GM12801 (cell line): ENCODE data around the gene RER1.

Experiments used
- TF ChIP-seq, protein P1 (sequence below): IDR thresholded peaks from one replicate; pipeline ENCODE4 v1.5.1; 2011; ENCODE audit warnings: control low read depth; ENCODE audit not compliant: insufficient read length; ENCODE audit errors: extremely low read depth

RER1 gene

DNA sequence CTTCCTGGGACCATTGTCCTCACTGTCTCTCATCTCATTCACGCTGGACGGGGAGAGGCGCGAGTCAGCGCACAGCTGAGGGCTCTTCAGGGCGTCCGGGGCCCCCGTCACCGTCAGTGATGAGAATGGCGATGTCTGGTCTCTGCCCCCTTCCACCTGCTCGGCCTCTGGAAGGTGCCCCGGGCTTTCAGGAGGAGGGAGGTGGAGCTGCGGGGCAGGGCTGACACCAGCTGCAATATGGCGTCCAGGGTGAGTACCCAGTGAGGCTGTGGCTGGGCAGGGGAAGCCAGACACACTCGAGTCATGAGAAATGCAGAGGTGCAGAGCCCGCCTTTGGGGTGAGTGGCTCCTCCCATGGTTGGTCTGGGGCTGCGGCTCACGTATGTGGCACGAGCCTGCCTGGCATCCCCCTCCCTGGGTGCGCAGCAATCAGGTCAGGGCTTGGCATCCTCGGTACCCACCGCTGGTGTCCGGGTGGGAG lies 15.3 kb upstream of the RER1 start:
- TF ChIP-seq, protein P1, sequence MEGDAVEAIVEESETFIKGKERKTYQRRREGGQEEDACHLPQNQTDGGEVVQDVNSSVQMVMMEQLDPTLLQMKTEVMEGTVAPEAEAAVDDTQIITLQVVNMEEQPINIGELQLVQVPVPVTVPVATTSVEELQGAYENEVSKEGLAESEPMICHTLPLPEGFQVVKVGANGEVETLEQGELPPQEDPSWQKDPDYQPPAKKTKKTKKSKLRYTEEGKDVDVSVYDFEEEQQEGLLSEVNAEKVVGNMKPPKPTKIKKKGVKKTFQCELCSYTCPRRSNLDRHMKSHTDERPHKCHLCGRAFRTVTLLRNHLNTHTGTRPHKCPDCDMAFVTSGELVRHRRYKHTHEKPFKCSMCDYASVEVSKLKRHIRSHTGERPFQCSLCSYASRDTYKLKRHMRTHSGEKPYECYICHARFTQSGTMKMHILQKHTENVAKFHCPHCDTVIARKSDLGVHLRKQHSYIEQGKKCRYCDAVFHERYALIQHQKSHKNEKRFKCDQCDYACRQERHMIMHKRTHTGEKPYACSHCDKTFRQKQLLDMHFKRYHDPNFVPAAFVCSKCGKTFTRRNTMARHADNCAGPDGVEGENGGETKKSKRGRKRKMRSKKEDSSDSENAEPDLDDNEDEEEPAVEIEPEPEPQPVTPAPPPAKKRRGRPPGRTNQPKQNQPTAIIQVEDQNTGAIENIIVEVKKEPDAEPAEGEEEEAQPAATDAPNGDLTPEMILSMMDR = no peak

DNA sequence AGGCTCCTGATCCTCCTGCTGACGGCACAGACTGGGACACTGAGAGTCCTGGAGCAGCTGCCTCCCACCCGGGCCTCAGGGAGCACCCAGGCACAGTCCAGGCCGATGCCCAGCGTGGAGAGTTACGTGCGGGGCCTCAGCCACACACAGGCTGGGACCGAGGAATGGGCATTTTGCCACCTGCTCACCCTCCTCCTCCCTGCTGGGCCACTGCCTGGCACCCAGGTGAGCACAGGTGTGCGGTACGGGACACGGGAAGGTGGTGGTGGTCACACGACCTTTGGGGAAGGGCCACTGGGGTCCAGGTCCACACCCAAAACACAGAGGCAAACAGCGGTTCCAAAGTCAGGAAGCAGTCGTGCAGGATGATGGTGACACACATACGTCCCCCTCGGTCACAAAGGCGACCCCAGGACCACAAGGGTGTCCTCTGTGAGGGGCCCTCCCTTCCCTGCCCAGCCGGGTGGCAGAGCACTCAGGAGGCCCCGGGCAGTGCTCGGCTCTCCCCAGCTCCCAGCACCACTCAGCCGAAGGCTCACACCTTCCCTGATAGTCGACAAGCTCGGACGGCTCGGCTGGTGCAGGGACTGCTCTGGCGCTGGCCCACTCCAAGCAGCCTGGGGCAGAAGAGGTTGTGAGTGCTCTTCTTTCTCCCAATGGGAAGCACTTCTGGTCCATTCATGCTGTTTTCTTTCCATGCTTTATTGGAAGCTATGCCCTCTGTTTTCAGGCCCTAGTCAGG lies 14.5 kb upstream of the RER1 start:
- TF ChIP-seq, protein P1 = no peak

DNA sequence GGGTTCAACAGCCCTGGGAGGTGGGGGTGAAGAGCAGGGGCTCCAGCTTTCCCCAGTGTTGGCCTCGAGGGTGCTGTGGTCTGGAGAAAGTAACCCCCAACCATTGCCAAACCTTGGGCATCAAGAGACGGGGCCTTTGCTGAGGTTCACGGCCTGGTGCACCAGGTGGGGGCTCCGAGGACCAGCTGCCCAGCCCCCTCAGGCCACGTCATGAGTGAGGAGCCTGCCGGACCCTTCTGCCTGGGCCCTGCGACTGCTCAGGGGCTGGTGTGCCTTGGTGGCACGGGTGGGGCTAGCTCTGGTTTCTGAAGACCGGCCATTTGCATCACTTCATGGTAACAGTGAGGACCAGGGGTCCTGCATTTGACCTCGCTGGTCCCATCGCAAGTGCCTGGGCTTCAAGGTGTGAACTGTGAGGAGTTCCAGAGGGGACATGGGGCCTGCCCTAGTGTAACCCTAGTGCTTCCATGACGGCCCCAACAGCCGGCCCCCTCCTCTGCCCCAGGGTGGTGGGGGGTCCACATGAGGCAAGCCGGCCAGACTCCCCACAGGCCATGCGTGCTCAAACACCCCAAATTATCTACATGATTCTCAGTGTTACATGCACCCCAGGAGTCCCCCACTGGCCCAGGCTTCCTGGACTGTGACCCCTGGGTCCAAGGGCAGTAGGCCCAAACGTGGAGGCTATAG lies 13.7 kb upstream of the RER1 start:
- TF ChIP-seq, protein P1 = no peak

DNA sequence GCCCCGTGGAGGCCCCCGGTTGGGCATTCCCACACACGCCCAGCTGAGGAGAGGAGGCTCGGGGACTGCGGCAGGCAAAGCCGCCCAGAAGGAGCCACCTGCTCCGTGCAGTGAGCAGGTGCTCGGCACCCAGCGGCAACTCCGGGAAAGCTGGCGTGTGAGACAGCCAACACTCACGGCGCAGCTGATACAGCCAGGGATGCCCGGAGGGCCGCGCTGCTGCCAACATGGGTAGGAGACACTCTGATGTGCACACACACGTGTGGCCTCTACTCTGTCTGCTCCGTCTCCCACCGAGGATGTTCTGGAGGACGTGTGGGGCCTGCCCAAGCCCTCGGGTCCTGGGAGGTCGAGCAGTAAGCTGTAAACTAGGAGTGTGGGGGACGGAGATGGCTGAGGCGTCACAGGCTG lies 13.2 kb upstream of the RER1 start:
- TF ChIP-seq, protein P1 = no peak

DNA sequence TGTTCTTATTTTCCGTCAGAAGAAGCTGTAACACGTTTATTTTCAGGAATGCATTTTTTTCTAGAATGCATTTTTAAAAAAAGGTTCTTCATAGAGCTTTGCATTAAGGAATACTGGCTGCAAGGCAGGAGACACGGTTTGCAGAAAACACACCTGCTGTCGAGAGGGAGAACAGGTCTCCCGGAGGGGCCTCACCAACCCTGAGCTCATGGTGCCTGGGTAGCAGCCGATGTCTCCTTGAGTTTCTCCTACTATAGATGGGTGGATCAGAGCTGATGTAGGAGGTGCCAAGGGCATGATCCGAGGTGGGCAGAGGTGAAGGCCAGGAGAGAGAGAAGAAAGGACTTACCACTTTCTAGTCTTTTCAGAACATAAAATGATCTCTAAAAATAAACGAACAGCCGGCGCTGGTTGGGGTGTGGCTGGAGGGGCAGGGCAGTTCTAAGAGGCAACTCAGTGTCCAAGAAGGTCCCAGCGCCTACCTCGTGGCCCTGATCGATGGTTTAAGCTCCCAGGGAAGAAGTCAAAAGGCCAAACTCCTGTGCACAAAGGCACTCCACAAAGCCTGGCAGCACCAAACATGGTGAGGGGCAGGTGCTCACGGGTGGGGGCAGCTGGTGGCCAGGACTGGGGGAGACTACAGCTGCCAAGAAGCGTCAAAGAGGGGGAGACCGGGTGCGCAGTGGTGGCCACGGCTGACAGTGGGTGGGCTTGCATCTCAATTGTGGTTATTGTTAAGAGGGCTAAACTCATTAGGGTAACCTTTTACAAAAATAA lies 12.5 kb upstream of the RER1 start:
- TF ChIP-seq, protein P1 = no peak

DNA sequence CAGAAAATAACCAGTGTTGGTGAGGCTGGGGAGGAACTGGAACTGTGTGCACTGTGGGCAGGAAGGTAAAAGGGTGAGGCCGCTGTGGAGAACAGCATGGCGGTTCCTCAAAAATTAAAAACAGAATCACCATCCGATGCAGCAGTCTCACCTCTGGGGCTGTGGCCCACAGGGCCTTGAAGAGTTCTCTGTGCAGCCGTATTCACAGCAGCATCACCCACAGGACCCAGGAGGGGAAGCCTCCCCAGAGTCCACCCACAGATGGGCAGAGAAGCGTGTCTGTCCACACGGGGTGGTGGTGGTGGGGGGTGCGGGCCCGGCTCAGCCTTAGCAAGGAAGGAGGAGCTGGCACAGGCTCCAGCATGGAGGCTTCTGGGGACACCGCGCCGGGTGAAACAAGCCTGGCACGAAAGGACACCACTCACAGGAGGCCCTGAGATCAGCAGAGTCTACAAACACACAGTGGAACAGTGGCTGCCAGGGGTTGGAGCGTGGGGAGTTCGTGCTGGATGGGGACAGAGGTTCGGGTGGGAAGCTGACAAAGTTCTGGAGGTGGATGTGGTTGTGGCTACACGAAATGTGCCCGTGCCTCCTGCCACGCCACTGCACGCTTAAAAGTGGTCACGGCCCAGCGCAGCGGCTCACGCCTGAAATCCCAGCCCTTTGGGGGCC lies 11.8 kb upstream of the RER1 start:
- TF ChIP-seq, protein P1 = no peak
